Measurements from ENCODE around the gene TMEM150C. TPM values are rescaled to one million over a fixed set of nuclear protein-coding genes. Genes with fewer than 3 reads are reported as not detected.

TMEM150C gene
- total and polyA plus RNA-seq, 2 of the 8 experiments (the other 6 are each of a cell fraction or from before 2014, with no cell fraction given), result 1.5 to 1.7 TPM

DNA sequence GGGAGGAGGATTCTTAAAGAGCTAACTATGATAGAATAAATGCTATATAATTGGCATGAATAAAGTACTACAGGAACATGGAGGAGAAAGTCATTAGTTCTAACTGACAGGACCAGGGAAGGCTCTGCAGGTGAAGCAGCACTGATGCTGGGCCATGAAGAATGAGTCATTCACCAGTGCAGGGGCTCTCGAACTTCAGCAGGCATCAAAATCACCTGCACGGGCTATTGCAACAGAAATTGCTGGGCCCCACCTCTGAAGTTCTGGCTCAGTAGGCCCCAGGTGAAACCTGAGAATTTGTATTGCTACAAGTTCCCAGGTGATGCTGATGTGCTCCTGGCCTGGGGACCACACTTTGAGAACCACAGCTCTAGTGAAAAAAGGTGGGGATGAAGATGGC is 33.7 kb downstream of the TMEM150C start (continued):
- no peak for TF ChIP-seq GTF2F1 (IDR thresholded peaks at IDR 0.05; ENCODE audit: borderline replicate concordance, low read depth, low read length)
- TF ChIP-seq, protein P1, sequence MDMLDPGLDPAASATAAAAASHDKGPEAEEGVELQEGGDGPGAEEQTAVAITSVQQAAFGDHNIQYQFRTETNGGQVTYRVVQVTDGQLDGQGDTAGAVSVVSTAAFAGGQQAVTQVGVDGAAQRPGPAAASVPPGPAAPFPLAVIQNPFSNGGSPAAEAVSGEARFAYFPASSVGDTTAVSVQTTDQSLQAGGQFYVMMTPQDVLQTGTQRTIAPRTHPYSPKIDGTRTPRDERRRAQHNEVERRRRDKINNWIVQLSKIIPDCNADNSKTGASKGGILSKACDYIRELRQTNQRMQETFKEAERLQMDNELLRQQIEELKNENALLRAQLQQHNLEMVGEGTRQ (IDR thresholded peaks at IDR 0.05; ENCODE audit: low read length), result no peak

Data from H1 (cell line).